HL-60 (cell line): ENCODE measurements around the gene SIGLEC11.

ENCODE experiments used
- DNase-seq, 2 experiments: peaks; one replicate each; pipeline ENCODE4 v3.0.0-alpha.2; 2010 to 2020; ENCODE audit warnings: low read depth in 1 of 2, low spot score in 1 of 2
- H3K27ac ChIP-seq: fragments of 250-450 bp; sonication (Bioruptor Pico); replicated peaks from 2 replicates; pipeline ENCODE4 v1.5.1; 2020; ENCODE audit warnings: mild to moderate bottlenecking, moderate library complexity
- H3K27me3 ChIP-seq: fragments of 250-450 bp; sonication (Bioruptor Pico); 2 replicates; pipeline ENCODE4 v1.5.1; 2021; ENCODE audit warnings: mild to moderate bottlenecking, moderate library complexity; ENCODE audit not compliant: insufficient read depth, poor library complexity, severe bottlenecking
- H3K4me3 ChIP-seq: replicated peaks from 2 replicates; pipeline ENCODE4 v1.5.1; 2011; ENCODE audit warnings: mild to moderate bottlenecking, control low read depth, low read length; ENCODE audit not compliant: insufficient read depth
- CTCF ChIP-seq: IDR thresholded peaks from one replicate; pipeline ENCODE4 v1.5.1; 2011; ENCODE audit warnings: low read length, control low read depth, inconsistent platforms; ENCODE audit not compliant: insufficient read depth
- GABPA ChIP-seq: IDR thresholded peaks from 2 replicates; pipeline ENCODE4 v1.6.1; 2012; ENCODE audit warnings: low read depth
- POLR2AphosphoS5 ChIP-seq: IDR thresholded peaks from 2 replicates; pipeline ENCODE4 v1.6.1; 2012; ENCODE audit warnings: low read depth
- REST ChIP-seq: IDR thresholded peaks from 2 replicates; pipeline ENCODE4 v1.6.1; 2012; ENCODE audit warnings: low read depth; ENCODE audit not compliant: insufficient replicate concordance
- SPI1 ChIP-seq: IDR thresholded peaks from 2 replicates; pipeline ENCODE4 v1.6.1; 2012; ENCODE audit warnings: low read depth, mild to moderate bottlenecking, borderline replicate concordance

The SIGLEC11 gene

GRCh38 chr19:49997709-49998108 is 36.7 kb upstream of the SIGLEC11 start:
- TF ChIP-seq CTCF (no peak), REST (no peak), GABPA (no peak), SPI1 (no peak), POLR2AphosphoS5 (no peak)
- H3K27me3 ChIP-seq = no peaks in the 10 kb centered on the region
- peak; percentile 40 to 47 for DNase-seq

GRCh38 chr19:49988433-49988832 is 27.5 kb upstream of the SIGLEC11 start:
- DNase-seq = no peak
- TF ChIP-seq POLR2AphosphoS5 (no peak), SPI1 (no peak), GABPA (no peak), CTCF (no peak), REST (no peak)

More at GRCh38 chr19:49997709-49998108, 36.7 kb upstream of the SIGLEC11 start:
- Histone ChIP-seq H3K4me3 (no peak overlapping the region), H3K27ac (no peak overlapping the region)

GRCh38 chr19:49988007-49988406 is 27.0 kb upstream of the SIGLEC11 start:
- no peak overlapping the region for H3K4me3 ChIP-seq
- H3K27me3 ChIP-seq = no peaks in the 10 kb centered on the region
- DNase-seq = no peak
- H3K27ac ChIP-seq = no peak overlapping the region
- TF ChIP-seq REST = no peak
- TF ChIP-seq CTCF = no peak
- no peak for TF ChIP-seq SPI1
- no peak for TF ChIP-seq POLR2AphosphoS5

More at GRCh38 chr19:49988433-49988832, 27.5 kb upstream of the SIGLEC11 start:
- H3K4me3 ChIP-seq = no peak overlapping the region
- H3K27me3 ChIP-seq = no peaks in the 10 kb centered on the region
- H3K27ac ChIP-seq = no peak overlapping the region
